Stimulated activated CD8-positive, alpha-beta memory T cell treated with anti-CD3 and anti-CD28 coated beads, Interleukin-4, amount 100 ng/mL, for 1 hour (primary cell): ENCODE measurements around the gene FAM120A.
A peak's percentile ranks its signal among the peaks of the same experiment; 100 is the strongest.

ENCODE experiments used
- DNase-seq, 2 donors: peaks; one replicate each; pipeline ENCODE4 v3.0.0-alpha.2; 2020; ENCODE audit warnings: low read depth in 2 of 2, low spot score in 1 of 2

FAM120A gene

GRCh38 chr9:93447655-93448054 is 3.8 kb upstream of the FAM120A start:
- no peak for DNase-seq

GRCh38 chr9:93451849-93452709 is 594 bp downstream of the FAM120A start:
- DNase-seq = peak; percentile 14 to 15

GRCh38 chr9:93452710-93453046 is 1.2 kb downstream of the FAM120A start:
- peak in 1 of 2 donors; percentile 5 for DNase-seq

GRCh38 chr9:93453047-93453914 is 1.8 kb downstream of the FAM120A start, which contains the start of gene FAM120AOS:
Gene FAM120AOS (minus strand): TSS chr9:93453581. CDS start chr9:93452709, 872 bp downstream.
- peak; percentile 69 to 70 for DNase-seq

DNA sequence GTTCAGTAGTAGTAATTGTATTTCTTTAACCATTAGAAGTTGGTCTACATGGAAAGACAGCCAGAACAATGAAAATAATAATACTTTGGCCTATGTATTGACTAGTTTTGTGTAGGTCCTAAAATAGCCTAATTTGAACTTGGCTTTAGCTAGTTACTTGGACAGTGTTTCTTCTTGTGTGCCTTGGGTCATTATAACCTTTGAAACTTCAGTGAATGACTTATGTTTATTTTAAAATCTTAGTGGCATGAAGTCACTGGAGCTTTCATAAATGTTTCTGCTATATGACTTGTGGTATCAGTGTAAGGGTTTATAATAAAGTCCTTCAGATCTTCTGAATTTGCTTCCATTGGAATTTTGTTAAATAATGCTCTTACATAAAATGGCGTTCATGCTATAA is 4.5 kb downstream of the FAM120A start:
- no peak for DNase-seq

DNA sequence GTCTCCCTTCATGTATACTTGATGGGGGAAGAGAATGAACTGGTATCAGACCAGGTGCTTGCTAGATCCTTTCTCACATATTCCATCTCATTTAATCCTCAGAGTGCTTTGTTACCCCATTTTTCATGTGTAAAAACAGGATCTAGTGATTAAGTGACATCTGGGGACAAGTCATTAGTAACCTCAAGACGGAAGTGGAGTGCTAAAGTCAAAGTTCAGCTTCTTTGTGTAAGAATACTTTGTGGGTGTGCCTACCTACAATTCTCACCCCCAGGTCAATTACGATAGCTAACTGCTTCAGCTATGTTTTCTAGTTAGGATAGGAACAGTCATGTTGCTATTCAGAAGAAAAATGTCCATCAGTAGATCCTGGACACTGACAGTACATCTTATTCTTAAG is 5.0 kb downstream of the FAM120A start:
- no peak for DNase-seq

DNA sequence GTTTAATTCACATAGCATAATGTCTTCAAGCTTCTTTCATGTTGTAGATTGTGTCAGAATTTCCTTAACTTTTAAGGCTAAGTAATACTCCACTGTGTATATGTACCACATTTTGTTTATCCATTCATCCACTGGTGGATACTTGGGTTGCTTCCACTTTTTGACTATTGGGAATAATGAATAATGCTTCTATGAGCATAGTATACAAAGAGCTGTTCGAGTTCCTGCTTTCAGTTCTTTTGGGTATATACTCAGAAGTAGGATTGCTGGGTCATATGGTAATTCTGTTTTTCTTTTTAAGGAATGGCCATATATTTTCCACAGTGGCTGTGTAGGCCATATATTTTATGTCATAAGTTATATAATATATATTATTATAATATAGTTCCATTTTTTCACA is 5.5 kb downstream of the FAM120A start:
- DNase-seq = no peak

- no peak for DNase-seq
Measured at GRCh38 chr9:93458712-93459111, 7.2 kb downstream of the FAM120A start.

DNA sequence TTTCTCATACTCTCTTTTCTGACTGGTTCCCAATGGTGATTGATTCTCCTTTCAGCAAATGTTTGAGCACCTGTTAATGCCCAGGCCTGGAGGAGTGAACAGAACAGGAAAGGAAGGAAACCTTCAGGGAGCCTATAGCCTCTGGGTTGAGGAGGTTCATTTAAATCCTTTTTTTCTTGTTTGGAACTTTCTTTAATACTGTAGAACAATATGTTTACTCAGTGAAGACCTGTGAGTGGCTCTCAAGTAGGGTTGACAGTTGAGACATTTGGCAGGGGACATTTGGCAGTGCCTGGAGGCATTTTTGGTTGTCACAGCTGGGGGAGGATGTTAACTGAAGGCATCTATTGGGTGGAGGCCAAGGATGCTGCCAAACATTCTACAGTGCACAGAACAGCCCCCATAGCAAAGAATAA is 8.0 kb downstream of the FAM120A start:
- DNase-seq = no peak

DNA sequence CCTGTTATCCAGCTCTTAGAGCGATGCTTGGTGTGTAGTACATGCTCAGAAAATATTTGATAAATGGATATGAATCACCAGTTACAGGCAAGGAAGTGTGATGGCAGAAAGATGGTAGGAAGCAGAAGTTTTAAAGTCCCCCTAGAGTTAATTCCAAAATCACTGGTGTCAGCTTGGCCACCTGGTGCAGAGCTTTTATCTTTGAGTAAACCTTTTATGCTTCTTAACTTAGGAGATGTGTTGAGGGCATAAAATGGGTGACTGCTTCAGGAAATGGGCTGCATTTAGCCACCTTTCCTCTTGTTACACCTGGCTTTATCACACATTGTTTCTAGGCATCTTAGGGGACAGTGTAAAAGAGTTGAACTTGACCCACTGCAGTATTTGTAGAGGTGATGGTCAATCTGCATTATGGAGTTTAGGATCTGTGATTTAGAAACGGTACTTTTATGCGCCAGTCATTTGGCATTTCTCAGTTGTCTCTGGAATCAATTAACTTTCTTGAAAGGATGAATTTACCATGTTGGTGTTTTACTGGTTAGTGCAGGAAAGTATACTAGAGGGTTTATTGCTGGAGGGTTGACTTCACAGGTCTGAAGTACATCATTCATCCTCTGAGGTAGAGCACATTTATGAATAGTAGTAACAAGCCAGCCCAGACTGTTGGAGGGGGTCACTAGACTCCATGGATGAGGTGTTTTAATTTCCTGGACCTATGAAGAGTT is 9.4 kb downstream of the FAM120A start:
- DNase-seq = no peak

DNA sequence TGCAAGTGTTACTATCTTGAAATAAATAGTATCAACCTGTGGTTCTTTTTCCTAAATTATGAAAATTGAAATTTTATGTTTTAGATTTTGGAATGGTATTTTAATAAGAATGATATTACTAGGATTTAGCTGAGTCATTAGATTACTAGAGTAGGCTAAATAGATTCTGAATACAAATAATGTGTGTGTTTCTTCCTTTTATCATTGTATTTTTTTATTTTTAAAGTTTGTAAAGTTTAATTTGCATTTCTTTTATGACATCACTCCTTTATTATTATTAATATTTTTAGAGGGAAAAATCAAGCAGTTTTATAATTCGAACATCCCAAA is 9.9 kb downstream of the FAM120A start:
- DNase-seq = no peak

- no peak for DNase-seq
Measured at GRCh38 chr9:93461821-93462220, 10.3 kb downstream of the FAM120A start.

DNA sequence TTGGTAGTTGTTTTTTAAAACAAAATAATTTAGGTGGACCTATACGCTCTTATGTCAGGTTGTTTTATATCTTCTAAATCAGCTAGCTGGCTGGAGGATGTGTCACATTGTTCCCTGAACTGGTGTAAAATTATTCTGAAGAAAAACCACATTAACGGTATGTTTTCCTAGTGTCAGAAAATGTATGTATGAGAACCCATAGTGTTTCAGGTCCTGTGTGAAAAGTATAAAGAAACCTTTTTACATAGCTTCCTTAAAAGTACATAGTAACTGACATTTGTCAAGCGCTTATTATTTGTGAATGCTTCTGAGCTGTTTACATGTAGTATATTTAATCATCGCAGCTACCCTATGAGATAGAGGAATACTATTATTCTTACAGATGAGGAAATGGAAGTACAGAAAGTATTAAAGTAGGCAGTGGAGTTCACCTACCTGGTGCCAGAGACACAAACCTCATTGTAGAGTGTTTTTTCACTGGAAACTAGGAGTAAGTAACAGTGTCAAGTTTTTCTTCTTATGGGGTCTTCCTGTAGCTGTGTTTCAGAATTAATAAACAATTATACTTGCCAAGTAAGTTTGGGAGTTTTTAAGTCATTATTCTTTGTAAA is 12.3 kb downstream of the FAM120A start:
- DNase-seq = no peak

DNA sequence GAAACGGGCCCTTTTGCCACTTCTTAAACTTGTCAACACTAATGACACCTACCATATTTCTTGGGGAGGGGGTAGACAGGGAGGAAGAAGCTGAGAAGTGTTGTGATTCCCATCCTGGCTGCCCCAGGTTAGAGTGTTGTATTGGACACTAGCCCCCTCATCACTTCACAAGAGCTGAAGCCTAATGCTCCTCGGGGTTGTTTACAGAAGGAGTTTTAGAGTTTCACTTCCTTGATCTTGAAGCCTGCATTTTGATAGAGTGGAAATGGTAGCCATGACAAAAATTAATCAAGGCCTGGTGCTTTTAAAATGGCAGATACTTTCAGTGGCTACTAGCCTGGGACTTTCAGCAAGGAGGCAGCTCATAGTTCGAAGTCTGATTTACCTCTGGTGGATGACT is 12.9 kb downstream of the FAM120A start:
- no peak for DNase-seq

GRCh38 chr9:93464876-93465275 is 13.4 kb downstream of the FAM120A start:
- DNase-seq = no peak

- no peak for DNase-seq
Measured at GRCh38 chr9:93465855-93466254, 14.4 kb downstream of the FAM120A start.

- DNase-seq = no peak
Measured at GRCh38 chr9:93466416-93467061, 15.1 kb downstream of the FAM120A start.

DNA sequence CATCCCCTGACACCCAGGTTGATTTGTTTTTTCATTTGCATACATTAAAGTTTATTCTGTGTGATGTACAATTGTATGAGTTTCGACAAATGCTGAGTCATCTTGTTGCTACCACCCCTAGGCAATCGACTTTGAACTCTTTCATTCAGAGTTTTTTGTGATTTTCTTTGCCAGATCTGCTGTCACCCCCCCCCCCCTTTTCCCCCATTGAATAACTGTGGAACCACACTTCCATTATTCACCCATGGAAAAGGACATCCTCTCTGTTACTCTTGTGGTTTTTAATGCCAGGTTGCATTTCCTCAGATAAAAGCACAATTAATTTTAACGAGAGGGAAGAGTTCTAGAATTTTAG is 15.6 kb downstream of the FAM120A start:
- DNase-seq = no peak

DNA sequence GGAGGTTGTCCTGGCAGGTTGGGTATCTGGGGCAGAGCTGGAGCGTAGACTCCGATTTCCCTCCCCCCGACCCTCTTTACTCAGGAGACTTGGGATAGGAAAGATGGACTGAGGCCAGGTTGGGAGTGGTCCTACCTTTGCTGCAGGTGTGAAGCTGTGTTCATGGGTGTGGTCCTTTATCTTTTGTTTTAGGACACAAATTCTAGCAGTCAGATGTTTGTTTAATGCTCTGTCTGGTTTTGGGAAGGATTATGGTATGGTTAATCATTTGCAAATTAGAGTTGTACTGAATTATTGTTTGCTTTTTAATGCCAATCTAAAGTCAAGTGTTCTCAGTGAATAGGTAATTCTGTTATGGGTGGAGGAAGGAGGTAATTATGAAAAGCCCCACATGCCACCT is 16.0 kb downstream of the FAM120A start:
- DNase-seq = no peak

DNA sequence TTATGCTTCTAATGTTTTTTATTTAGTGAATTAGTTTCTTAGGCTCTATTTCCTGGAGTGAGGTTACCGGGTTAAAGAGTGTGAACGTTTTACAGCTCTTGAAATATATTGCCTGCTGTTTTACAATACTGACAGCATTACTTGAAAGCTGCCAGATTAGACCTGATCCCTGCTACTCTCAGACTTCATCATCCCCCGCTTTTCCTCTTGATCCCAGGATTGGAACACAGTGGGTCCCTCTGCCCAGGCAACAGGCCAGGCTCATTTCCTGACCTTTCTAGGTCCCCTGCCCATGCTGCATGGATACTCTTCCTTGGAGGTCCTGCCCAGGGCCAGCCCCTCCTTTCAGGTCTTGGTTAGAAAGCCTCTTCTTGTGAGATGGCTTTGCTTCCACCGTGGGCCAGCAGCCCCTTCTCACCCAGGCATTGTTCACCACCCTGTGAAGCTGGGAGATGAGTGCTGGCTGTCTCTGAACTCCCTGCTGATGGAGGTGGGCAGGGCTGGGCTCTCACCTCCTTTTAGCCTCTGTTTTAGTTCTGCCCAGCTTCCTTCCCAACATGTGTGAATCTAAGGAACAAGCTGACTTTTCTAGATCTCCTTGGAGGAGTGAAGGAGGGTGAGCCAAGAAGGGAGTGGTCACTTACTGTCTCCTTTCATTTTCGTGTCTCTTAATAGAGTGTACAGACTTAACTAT is 17.4 kb downstream of the FAM120A start:
- DNase-seq = no peak
